Measurements from ENCODE around the gene CHML.

GRCh38 chr1:241684108-241684507 lies 43.9 kb upstream of the CHML start:
- TF ChIP-seq, protein P1, sequence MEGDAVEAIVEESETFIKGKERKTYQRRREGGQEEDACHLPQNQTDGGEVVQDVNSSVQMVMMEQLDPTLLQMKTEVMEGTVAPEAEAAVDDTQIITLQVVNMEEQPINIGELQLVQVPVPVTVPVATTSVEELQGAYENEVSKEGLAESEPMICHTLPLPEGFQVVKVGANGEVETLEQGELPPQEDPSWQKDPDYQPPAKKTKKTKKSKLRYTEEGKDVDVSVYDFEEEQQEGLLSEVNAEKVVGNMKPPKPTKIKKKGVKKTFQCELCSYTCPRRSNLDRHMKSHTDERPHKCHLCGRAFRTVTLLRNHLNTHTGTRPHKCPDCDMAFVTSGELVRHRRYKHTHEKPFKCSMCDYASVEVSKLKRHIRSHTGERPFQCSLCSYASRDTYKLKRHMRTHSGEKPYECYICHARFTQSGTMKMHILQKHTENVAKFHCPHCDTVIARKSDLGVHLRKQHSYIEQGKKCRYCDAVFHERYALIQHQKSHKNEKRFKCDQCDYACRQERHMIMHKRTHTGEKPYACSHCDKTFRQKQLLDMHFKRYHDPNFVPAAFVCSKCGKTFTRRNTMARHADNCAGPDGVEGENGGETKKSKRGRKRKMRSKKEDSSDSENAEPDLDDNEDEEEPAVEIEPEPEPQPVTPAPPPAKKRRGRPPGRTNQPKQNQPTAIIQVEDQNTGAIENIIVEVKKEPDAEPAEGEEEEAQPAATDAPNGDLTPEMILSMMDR (IDR thresholded peaks at IDR 0.05; ENCODE audit: low read length) = no peak
- TF ChIP-seq EZH2 (IDR thresholded peaks at IDR 0.05; ENCODE audit: borderline replicate concordance, low read length) = no peak
